Endodermal cell (in vitro differentiated cells): ENCODE measurements around the gene JUNB. TPM values are rescaled to one million over a fixed set of nuclear protein-coding genes. Genes with fewer than 3 reads are reported as not detected.

ENCODE experiments used
- DNase-seq: peaks from one replicate; pipeline ENCODE4 v3.0.0-alpha.2; 2017
- H3K27ac ChIP-seq: 2 replicates; pipeline ENCODE4 v1.5.1; 2013; ENCODE audit warnings: mild to moderate bottlenecking, low read depth, low read length, moderate library complexity
- H3K27me3 ChIP-seq: 2 replicates; pipeline ENCODE4 v1.6.1; 2013; ENCODE audit warnings: mild to moderate bottlenecking, low read length, moderate library complexity; ENCODE audit not compliant: insufficient read depth, control insufficient read depth, poor library complexity, severe bottlenecking
- H3K36me3 ChIP-seq: 2 replicates; pipeline ENCODE4 v1.7.0; 2013; ENCODE audit warnings: mild to moderate bottlenecking, low read length, moderate library complexity; ENCODE audit not compliant: control insufficient read depth, insufficient read depth
- H3K4me1 ChIP-seq: one replicate; pipeline ENCODE4 v1.7.0; 2013; ENCODE audit warnings: low read length; ENCODE audit not compliant: control insufficient read depth, insufficient read depth
- H3K4me3 ChIP-seq: 2 replicates; pipeline ENCODE4 v1.5.1; 2013; ENCODE audit warnings: mild to moderate bottlenecking, low read length, moderate library complexity
- H3K9ac ChIP-seq: 2 replicates; pipeline ENCODE4 v1.6.1; 2013; ENCODE audit warnings: mild to moderate bottlenecking, low read length, moderate library complexity; ENCODE audit not compliant: poor library complexity, severe bottlenecking; ENCODE audit errors: extremely low read depth
- H3K9me3 ChIP-seq: 2 replicates; pipeline ENCODE4 v1.6.1; 2013; ENCODE audit warnings: mild to moderate bottlenecking, low read length, moderate library complexity; ENCODE audit not compliant: control insufficient read depth
- H3K27ac Mint-ChIP-seq: 2 replicates; pipeline ENCODE4 v1.8.0; 2020; ENCODE audit warnings: mixed read lengths
- H3K27me3 Mint-ChIP-seq: 2 replicates; pipeline ENCODE4 v1.8.0; 2021; ENCODE audit warnings: mild to moderate bottlenecking, mixed read lengths; ENCODE audit not compliant: insufficient read depth
- H3K36me3 Mint-ChIP-seq: 2 replicates; pipeline ENCODE4 v1.8.0; 2020; ENCODE audit warnings: low read depth, mixed read lengths
- H3K4me1 Mint-ChIP-seq: 2 replicates; pipeline ENCODE4 v1.8.0; 2020; ENCODE audit warnings: mixed read lengths
- H3K4me3 Mint-ChIP-seq: 2 replicates; pipeline ENCODE4 v1.8.0; 2020; ENCODE audit warnings: mild to moderate bottlenecking, moderate library complexity, mixed read lengths
- H3K9me3 Mint-ChIP-seq: 2 replicates; pipeline ENCODE4 v1.8.0; 2020; ENCODE audit warnings: mild to moderate bottlenecking, mixed read lengths
- CTCF ChIP-seq: fragments of 200-600 bp; sonication (generic); conservative IDR thresholded peaks from 2 replicates; pipeline ENCODE4 v1.5.0; 2021; ENCODE audit warnings: antibody characterized with exemption, mild to moderate bottlenecking
- WGBS, 2 experiments: methylation state at CpG; one replicate each; pipeline versions ENCODE4 v1.1.5 to v1.1.7; 2013; ENCODE audit warnings: missing lambda C conversion rate in 2 of 2, mixed read lengths in 1 of 2; ENCODE audit not compliant: insufficient coverage in 1 of 2, insufficient read length in 1 of 2; 5-methylcytosine and 5-hydroxymethylcytosine counted together
- total RNA-seq, 2 donors: library from RNA; stranded (reverse); fragmentation: NEBNext Ultra II Directional in 1 of 2; extraction: Animal tissue kit (Norgen Biotek cat#: 25700) in 1 of 2; gene quantifications; 2 replicates in 1 of 2; 3 replicates in 1 of 2; pipeline ENCODE4 v1.2.1, GENCODE V29; 2021

The JUNB gene
- total RNA-seq, 2 donors from 2014 or later, result 6.7 to 7.2 TPM

GRCh38 chr19:12790628-12791344 is 500 bp upstream of the JUNB start:
- no peak overlapping the region for H3K9ac ChIP-seq
- peak overlapping the region; percentile 30 for H3K27ac Mint-ChIP-seq
- no peaks in the 10 kb centered on the region for H3K9me3 ChIP-seq
- peaks cover 6% of the 10 kb centered on the region for H3K4me1 ChIP-seq
- H3K4me3 ChIP-seq, result peak overlapping the region; percentile 86
- 7 to 9% methylated on average over 15 to 22 of the region's 22 CpGs for WGBS, 2 experiments
- no peaks in the 10 kb centered on the region for H3K9me3 Mint-ChIP-seq
- H3K4me3 Mint-ChIP-seq, result peak overlapping the region; percentile 74
- peaks cover 9% of the 10 kb centered on the region for H3K27me3 ChIP-seq
- DNase-seq, result no peak
- H3K36me3 Mint-ChIP-seq, result no peaks in the 10 kb centered on the region
- H3K27me3 Mint-ChIP-seq, result peaks cover 9% of the 10 kb centered on the region
- peaks cover 26% of the 10 kb centered on the region for H3K4me1 Mint-ChIP-seq
- no peaks in the 10 kb centered on the region for H3K36me3 ChIP-seq
- TF ChIP-seq CTCF, result no peak
- H3K27ac ChIP-seq, result peak overlapping the region; percentile 66

- Histone ChIP-seq H3K4me1 (peaks cover 11% of the 10 kb centered on the region), H3K27me3 (peaks cover 9% of the 10 kb centered on the region), H3K36me3 (no peaks in the 10 kb centered on the region), H3K9me3 (no peaks in the 10 kb centered on the region), H3K9ac (peak overlapping the region; percentile 89), H3K27ac (peak overlapping the region; percentile 70), H3K4me3 (peak overlapping the region; percentile 86)
- Mint-ChIP-seq H3K4me3 (peak overlapping the region; percentile 74), H3K36me3 (peaks cover 2% of the 10 kb centered on the region), H3K27me3 (peaks cover 9% of the 10 kb centered on the region), H3K9me3 (no peaks in the 10 kb centered on the region), H3K4me1 (peaks cover 33% of the 10 kb centered on the region), H3K27ac (peak overlapping the region; percentile 89)
- 0 to 1% methylated on average over 45 to 84 of the region's 84 CpGs for WGBS, 2 experiments
- TF ChIP-seq CTCF, result no peak
- DNase-seq, result peak; percentile 91
Observed at GRCh38 chr19:12792051-12792852, 966 bp downstream of the JUNB start.

DNA sequence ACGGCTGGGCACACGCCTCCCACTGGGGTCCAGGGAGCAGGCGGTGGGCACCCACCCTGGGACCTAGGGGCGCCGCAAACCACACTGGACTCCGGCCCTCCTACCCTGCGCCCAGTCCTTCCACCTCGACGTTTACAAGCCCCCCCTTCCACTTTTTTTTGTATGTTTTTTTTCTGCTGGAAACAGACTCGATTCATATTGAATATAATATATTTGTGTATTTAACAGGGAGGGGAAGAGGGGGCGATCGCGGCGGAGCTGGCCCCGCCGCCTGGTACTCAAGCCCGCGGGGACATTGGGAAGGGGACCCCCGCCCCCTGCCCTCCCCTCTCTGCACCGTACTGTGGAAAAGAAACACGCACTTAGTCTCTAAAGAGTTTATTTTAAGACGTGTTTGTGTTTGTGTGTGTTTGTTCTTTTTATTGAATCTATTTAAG is 1.6 kb downstream of the JUNB start:
- Histone ChIP-seq H3K27me3 (peaks cover 9% of the 10 kb centered on the region), H3K4me3 (peak overlapping the region; percentile 86), H3K9me3 (no peaks in the 10 kb centered on the region), H3K4me1 (peaks cover 11% of the 10 kb centered on the region), H3K27ac (no peak overlapping the region), H3K9ac (peak overlapping the region; percentile 89), H3K36me3 (no peaks in the 10 kb centered on the region)
- H3K36me3 Mint-ChIP-seq, result peaks cover 4% of the 10 kb centered on the region
- no peak for DNase-seq
- no peak overlapping the region for H3K27ac Mint-ChIP-seq
- no peaks in the 10 kb centered on the region for H3K9me3 Mint-ChIP-seq
- H3K4me1 Mint-ChIP-seq, result peaks cover 33% of the 10 kb centered on the region
- peak overlapping the region; percentile 74 for H3K4me3 Mint-ChIP-seq
- TF ChIP-seq CTCF, result no peak
- H3K27me3 Mint-ChIP-seq, result peaks cover 9% of the 10 kb centered on the region
- 2 to 3% methylated on average over 5 to 19 of the region's 22 CpGs for WGBS, 2 experiments
